ENCODE measurements around the gene GPRIN1.

Gene GPRIN1

GRCh38 chr5:176577312-176578176, 32.4 kb downstream of the GPRIN1 start:
- H3K4me1 ChIP-seq (ENCODE audit: control insufficient read depth in 1 of 2, insufficient read depth in 2 of 2, low read length in 2 of 2), result no peaks in the 10 kb centered on the region
- H3K9me3 ChIP-seq (ENCODE audit: control insufficient read depth in 1 of 2, low read length in 2 of 2), result no peaks in the 10 kb centered on the region
- no peaks in the 10 kb centered on the region for H3K36me3 ChIP-seq (ENCODE audit: control insufficient read depth in 1 of 2, insufficient read depth in 2 of 2, low read length in 2 of 2)
- H3K27me3 ChIP-seq (ENCODE audit: low read depth, low read length), result no peaks in the 10 kb centered on the region
- H3K27ac ChIP-seq (ENCODE audit: low read length), result no peak overlapping the region
- no peak overlapping the region for H3K4me3 ChIP-seq (ENCODE audit: low read depth in 1 of 2, low read length in 2 of 2)

DNA sequence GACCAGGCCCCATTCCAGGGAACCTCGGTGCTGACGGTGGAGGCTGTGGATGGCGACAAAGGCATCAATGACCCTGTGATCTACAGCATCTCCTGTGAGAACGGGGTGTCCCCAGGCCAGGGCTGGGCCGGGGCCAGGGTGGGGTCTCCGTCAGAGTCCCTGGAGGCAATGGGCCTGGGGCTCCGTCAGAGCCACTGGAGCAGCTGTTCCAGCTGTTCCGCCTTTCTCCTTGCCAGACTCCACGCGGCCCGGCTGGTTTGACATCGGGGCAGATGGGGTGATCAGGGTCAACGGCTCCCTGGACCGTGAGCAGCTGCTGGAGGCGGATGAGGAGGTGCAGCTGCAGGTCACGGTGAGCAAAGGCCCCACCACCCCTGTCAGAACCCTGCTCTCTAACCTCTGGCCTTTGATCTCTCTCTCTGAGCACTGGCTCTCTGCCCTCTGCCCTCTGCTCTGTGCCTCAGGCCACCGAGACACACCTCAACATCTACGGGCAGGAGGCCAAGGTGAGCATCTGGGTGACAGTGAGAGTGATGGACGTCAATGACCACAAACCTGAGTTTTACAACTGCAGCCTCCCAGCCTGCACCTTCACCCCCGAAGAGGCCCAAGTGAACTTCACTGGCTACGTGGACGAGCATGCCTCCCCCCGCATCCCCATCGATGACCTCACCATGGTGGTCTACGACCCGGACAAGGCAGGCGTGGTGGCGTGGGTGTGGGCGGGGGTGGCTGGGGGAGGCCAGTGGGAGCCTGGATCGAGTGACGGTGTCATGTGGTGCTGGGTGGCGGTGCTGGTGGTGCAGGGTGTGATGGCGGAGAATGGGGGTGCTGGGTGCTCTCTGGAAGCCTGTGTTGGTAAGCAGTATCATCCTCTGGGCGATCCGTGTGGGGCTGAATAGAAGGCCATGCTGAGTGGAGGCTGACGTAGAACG, 34.2 kb downstream of the GPRIN1 start:
- no peaks in the 10 kb centered on the region for H3K36me3 ChIP-seq (ENCODE audit: control insufficient read depth in 1 of 2, insufficient read depth in 2 of 2, low read length in 2 of 2)
- H3K4me3 ChIP-seq (ENCODE audit: low read depth in 1 of 2, low read length in 2 of 2), result no peak overlapping the region
- H3K27me3 ChIP-seq (ENCODE audit: low read depth, low read length), result no peaks in the 10 kb centered on the region
- H3K9me3 ChIP-seq (ENCODE audit: control insufficient read depth in 1 of 2, low read length in 2 of 2), result no peaks in the 10 kb centered on the region
- H3K4me1 ChIP-seq (ENCODE audit: control insufficient read depth in 1 of 2, insufficient read depth in 2 of 2, low read length in 2 of 2), result no peaks in the 10 kb centered on the region
- no peak overlapping the region for H3K27ac ChIP-seq (ENCODE audit: low read length)

- H3K36me3 ChIP-seq (ENCODE audit: control insufficient read depth in 1 of 2, insufficient read depth in 2 of 2, low read length in 2 of 2), result no peaks in the 10 kb centered on the region
- no peaks in the 10 kb centered on the region for H3K9me3 ChIP-seq (ENCODE audit: control insufficient read depth in 1 of 2, low read length in 2 of 2)
- no peak overlapping the region for H3K27ac ChIP-seq (ENCODE audit: low read length)
- no peaks in the 10 kb centered on the region for H3K4me1 ChIP-seq (ENCODE audit: control insufficient read depth in 1 of 2, insufficient read depth in 2 of 2, low read length in 2 of 2)
- no peak overlapping the region for H3K4me3 ChIP-seq (ENCODE audit: low read depth in 1 of 2, low read length in 2 of 2)
- no peaks in the 10 kb centered on the region for H3K27me3 ChIP-seq (ENCODE audit: low read depth, low read length)
Observed at GRCh38 chr5:176575066-176575465, 34.9 kb downstream of the GPRIN1 start.

DNA sequence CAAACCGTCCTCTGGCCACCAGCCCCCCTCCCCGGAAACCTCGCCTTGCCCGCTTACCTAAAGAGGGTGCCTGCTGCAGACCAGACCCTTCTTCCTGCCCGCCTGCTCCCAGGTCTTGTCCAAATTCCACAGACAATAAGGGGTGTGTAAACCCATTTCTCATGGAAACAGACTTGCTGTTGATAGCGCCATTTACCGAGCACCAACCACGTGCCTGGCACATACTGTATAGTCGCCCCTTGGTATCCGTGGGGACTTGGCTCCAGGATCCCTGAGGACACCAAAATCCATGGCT, 35.7 kb downstream of the GPRIN1 start:
- no peak overlapping the region for H3K4me3 ChIP-seq (ENCODE audit: low read depth in 1 of 2, low read length in 2 of 2)
- H3K36me3 ChIP-seq (ENCODE audit: control insufficient read depth in 1 of 2, insufficient read depth in 2 of 2, low read length in 2 of 2), result no peaks in the 10 kb centered on the region
- no peaks in the 10 kb centered on the region for H3K9me3 ChIP-seq (ENCODE audit: control insufficient read depth in 1 of 2, low read length in 2 of 2)
- H3K27ac ChIP-seq (ENCODE audit: low read length), result no peak overlapping the region
- H3K27me3 ChIP-seq (ENCODE audit: low read depth, low read length), result no peaks in the 10 kb centered on the region
- no peaks in the 10 kb centered on the region for H3K4me1 ChIP-seq (ENCODE audit: control insufficient read depth in 1 of 2, insufficient read depth in 2 of 2, low read length in 2 of 2)

- Histone ChIP-seq H3K4me1 (ENCODE audit: control insufficient read depth in 1 of 2, insufficient read depth in 2 of 2, low read length in 2 of 2) (no peaks in the 10 kb centered on the region), H3K4me3 (ENCODE audit: low read depth in 1 of 2, low read length in 2 of 2) (no peak overlapping the region), H3K27ac (ENCODE audit: low read length) (no peak overlapping the region), H3K9me3 (ENCODE audit: control insufficient read depth in 1 of 2, low read length in 2 of 2) (no peaks in the 10 kb centered on the region), H3K36me3 (ENCODE audit: control insufficient read depth in 1 of 2, insufficient read depth in 2 of 2, low read length in 2 of 2) (no peaks in the 10 kb centered on the region), H3K27me3 (ENCODE audit: low read depth, low read length) (no peaks in the 10 kb centered on the region)
Observed at GRCh38 chr5:176573564-176574296, 36.2 kb downstream of the GPRIN1 start.

DNA sequence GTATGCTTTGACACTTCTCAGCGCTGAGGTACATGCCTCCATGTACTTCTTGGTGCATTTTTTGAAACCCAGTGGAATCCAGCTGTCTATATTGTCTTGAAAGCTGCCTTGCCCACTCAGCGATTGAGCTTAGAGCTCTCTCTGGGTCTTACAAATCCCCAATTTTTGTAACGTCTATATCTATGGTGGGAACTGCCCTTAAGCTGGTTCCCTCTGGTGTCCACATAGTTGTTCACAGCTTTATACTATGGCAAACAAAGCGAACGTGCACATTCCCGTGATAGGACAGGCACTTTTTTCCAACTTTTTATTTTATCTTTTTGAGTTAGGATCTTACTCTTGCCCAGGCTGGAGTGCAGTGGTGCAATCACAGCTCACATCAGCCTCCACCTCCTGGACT, 39.9 kb downstream of the GPRIN1 start:
- no peak overlapping the region for H3K27ac ChIP-seq (ENCODE audit: low read length)
- H3K27me3 ChIP-seq (ENCODE audit: low read depth, low read length), result no peaks in the 10 kb centered on the region
- H3K4me3 ChIP-seq (ENCODE audit: low read depth in 1 of 2, low read length in 2 of 2), result no peak overlapping the region
- H3K36me3 ChIP-seq (ENCODE audit: control insufficient read depth in 1 of 2, insufficient read depth in 2 of 2, low read length in 2 of 2), result no peaks in the 10 kb centered on the region
- H3K9me3 ChIP-seq (ENCODE audit: control insufficient read depth in 1 of 2, low read length in 2 of 2), result peaks cover 0 to 4% of the 10 kb centered on the region in 2 donors
- H3K4me1 ChIP-seq (ENCODE audit: control insufficient read depth in 1 of 2, insufficient read depth in 2 of 2, low read length in 2 of 2), result no peaks in the 10 kb centered on the region

DNA sequence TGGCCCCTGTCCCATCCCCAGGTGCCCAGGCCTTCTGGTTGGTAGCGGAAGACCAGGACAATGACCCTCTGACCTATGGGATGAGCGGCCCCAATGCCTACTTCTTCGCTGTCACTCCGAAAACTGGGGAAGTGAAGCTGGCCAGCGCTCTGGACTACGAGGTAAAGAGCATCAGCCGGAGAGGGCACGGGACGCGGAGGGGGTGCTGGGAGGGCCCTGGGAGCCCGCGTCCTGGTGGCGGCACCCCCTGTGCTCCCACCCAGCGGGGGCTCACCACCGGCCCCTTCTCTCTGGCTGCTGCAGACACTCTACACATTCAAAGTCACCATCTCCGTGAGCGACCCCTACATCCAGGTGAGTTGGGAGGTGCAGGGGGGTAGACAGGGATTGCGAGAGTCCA, 41.3 kb downstream of the GPRIN1 start:
- H3K9me3 ChIP-seq (ENCODE audit: control insufficient read depth in 1 of 2, low read length in 2 of 2), result peaks cover 0 to 4% of the 10 kb centered on the region in 2 donors
- H3K27ac ChIP-seq (ENCODE audit: low read length), result no peak overlapping the region
- no peaks in the 10 kb centered on the region for H3K36me3 ChIP-seq (ENCODE audit: control insufficient read depth in 1 of 2, insufficient read depth in 2 of 2, low read length in 2 of 2)
- H3K4me3 ChIP-seq (ENCODE audit: low read depth in 1 of 2, low read length in 2 of 2), result no peak overlapping the region
- H3K4me1 ChIP-seq (ENCODE audit: control insufficient read depth in 1 of 2, insufficient read depth in 2 of 2, low read length in 2 of 2), result no peaks in the 10 kb centered on the region
- no peaks in the 10 kb centered on the region for H3K27me3 ChIP-seq (ENCODE audit: low read depth, low read length)

DNA sequence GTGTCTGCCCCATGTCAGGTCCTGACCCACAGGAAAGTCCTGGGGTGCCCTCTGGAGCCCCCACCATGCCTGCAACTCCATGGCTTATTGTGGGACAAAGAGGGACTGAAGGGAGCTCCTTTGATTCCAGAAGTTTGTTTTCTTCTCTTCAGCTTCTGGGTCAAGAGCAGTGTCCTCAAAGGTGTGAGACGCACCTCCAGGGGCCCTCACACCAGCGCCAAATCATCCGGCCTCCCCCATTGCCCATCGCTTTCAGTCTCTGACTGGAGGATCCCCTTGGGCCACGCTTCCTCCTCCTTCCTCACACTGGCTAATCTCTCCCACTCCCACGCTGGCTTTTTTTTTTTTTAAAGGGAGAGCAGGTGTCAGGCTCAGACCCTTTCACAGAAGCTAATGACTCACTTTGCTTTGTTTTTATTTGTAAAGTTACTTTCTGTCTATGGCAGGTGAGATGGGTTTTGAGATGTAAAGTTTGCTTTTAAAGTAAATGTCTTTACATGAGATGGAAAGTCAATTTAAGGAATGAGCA, 44.1 kb downstream of the GPRIN1 start:
- peaks cover 0 to 4% of the 10 kb centered on the region in 2 donors for H3K9me3 ChIP-seq (ENCODE audit: control insufficient read depth in 1 of 2, low read length in 2 of 2)

DNA sequence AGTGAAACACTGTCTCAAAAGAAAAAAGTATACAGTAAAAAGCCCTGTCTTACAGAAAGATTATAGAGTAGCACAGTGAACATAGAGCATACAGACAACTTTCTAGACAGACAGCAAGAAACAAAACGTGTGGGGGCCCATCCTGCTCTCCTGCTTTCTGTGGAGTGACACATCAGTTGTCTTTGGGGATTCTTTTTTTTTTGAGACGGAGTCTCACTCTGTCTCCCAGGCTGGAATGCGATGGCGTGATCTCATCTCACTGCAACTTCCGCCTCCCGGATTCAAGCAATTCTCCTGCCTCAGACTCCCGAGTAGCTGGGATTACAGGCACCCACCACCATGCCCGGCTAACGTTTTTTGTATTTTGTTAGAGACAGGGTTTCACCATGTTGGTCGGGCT, 46.0 kb downstream of the GPRIN1 start:
- Histone ChIP-seq H3K4me1 (ENCODE audit: control insufficient read depth in 1 of 2, insufficient read depth in 2 of 2, low read length in 2 of 2) (no peaks in the 10 kb centered on the region), H3K9me3 (ENCODE audit: control insufficient read depth in 1 of 2, low read length in 2 of 2) (peaks cover 0 to 4% of the 10 kb centered on the region in 2 donors), H3K27me3 (ENCODE audit: low read depth, low read length) (no peaks in the 10 kb centered on the region), H3K36me3 (ENCODE audit: control insufficient read depth in 1 of 2, insufficient read depth in 2 of 2, low read length in 2 of 2) (no peaks in the 10 kb centered on the region), H3K4me3 (ENCODE audit: low read depth in 1 of 2, low read length in 2 of 2) (no peak overlapping the region), H3K27ac (ENCODE audit: low read length) (no peak overlapping the region)

More for the DNA sequence above, 44.1 kb downstream of the GPRIN1 start:
- Histone ChIP-seq H3K4me1 (ENCODE audit: control insufficient read depth in 1 of 2, insufficient read depth in 2 of 2, low read length in 2 of 2) (no peaks in the 10 kb centered on the region), H3K27me3 (ENCODE audit: low read depth, low read length) (no peaks in the 10 kb centered on the region), H3K4me3 (ENCODE audit: low read depth in 1 of 2, low read length in 2 of 2) (no peak overlapping the region), H3K36me3 (ENCODE audit: control insufficient read depth in 1 of 2, insufficient read depth in 2 of 2, low read length in 2 of 2) (no peaks in the 10 kb centered on the region), H3K27ac (ENCODE audit: low read length) (no peak overlapping the region)

- Histone ChIP-seq H3K4me1 (ENCODE audit: control insufficient read depth in 1 of 2, insufficient read depth in 2 of 2, low read length in 2 of 2) (no peaks in the 10 kb centered on the region), H3K9me3 (ENCODE audit: control insufficient read depth in 1 of 2, low read length in 2 of 2) (peaks cover 0 to 4% of the 10 kb centered on the region in 2 donors), H3K4me3 (ENCODE audit: low read depth in 1 of 2, low read length in 2 of 2) (no peak overlapping the region), H3K27ac (ENCODE audit: low read length) (no peak overlapping the region), H3K27me3 (ENCODE audit: low read depth, low read length) (no peaks in the 10 kb centered on the region), H3K36me3 (ENCODE audit: control insufficient read depth in 1 of 2, insufficient read depth in 2 of 2, low read length in 2 of 2) (no peaks in the 10 kb centered on the region)
Observed at GRCh38 chr5:176562189-176562588, 47.8 kb downstream of the GPRIN1 start.

- no peak overlapping the region for H3K27ac ChIP-seq (ENCODE audit: low read length)
- H3K27me3 ChIP-seq (ENCODE audit: low read depth, low read length), result no peaks in the 10 kb centered on the region
- H3K9me3 ChIP-seq (ENCODE audit: control insufficient read depth in 1 of 2, low read length in 2 of 2), result no peaks in the 10 kb centered on the region
- no peak overlapping the region for H3K4me3 ChIP-seq (ENCODE audit: low read depth in 1 of 2, low read length in 2 of 2)
- H3K4me1 ChIP-seq (ENCODE audit: control insufficient read depth in 1 of 2, insufficient read depth in 2 of 2, low read length in 2 of 2), result no peaks in the 10 kb centered on the region
- no peaks in the 10 kb centered on the region for H3K36me3 ChIP-seq (ENCODE audit: control insufficient read depth in 1 of 2, insufficient read depth in 2 of 2, low read length in 2 of 2)
Observed at GRCh38 chr5:176561259-176561658, 48.7 kb downstream of the GPRIN1 start.
